HG03139 (cell line): ENCODE results near the gene SERAC1.
"Not testable (repeated sequence)": the region's sequence is repeated elsewhere in the genome, so short reads cannot be mapped to it uniquely, and the experiment has no call there.

ENCODE experiments used
- ATAC-seq: cut with Tn5 transposase; IDR thresholded peaks from one replicate; pipeline ENCODE4 v1.9.1; 2021; ENCODE audit not compliant: unreplicated experiment

SERAC1 gene

DNA sequence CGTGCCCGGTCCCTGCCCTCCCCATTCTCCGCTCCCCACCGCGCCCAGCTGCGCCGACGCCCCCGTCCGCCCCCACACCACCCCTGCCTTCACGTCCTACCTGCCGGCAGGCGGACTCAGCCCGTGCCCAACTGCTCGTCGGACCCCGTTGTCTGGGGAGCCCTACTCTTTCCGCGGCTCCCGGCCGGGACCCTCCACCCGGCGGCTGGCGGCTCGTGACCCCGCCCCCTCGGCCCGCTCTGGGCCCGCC lies at the start of gene SERAC1:
TSS of gene SERAC1 (minus strand) at position 223 of the 250 bp plus-strand sequence. CDS start 9,899 bp downstream, outside the sequence.
- ATAC-seq = no peak

DNA sequence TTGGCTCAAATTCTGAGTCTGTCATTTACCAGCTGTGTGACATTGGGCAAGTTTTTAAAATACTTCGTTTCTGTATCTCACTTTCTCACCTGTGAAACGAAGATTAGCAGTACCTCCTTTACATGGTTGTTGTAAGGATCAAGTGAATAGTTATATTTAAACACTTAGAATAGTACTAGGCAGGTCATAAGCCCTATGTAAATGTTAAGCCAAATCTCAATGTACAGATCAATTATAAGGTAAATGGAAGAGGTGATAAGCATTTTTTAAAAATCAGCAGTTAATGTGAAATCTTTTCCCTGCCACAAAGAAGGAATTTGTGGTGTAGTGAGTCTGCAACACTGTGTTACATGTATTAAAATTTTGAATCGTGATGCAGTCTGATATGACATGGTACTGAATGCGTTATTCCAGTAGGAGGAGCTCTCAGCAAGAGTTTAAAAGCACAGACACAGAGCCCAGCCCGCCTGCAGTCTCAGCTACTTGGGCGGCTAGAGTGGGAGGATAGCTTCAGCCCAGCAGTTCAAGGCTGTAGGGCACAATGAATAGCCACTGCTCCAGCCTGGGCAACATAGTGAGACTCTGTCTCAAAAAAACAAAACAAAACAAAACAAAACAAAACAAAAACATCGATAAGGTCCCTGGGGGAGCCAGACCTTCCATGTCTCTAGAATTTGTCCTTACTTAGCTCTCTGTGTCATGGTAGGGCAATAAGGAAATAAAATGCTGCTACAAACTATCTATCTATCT lies 46.0 kb upstream of the SERAC1 start:
- ATAC-seq = peak; percentile 92

DNA sequence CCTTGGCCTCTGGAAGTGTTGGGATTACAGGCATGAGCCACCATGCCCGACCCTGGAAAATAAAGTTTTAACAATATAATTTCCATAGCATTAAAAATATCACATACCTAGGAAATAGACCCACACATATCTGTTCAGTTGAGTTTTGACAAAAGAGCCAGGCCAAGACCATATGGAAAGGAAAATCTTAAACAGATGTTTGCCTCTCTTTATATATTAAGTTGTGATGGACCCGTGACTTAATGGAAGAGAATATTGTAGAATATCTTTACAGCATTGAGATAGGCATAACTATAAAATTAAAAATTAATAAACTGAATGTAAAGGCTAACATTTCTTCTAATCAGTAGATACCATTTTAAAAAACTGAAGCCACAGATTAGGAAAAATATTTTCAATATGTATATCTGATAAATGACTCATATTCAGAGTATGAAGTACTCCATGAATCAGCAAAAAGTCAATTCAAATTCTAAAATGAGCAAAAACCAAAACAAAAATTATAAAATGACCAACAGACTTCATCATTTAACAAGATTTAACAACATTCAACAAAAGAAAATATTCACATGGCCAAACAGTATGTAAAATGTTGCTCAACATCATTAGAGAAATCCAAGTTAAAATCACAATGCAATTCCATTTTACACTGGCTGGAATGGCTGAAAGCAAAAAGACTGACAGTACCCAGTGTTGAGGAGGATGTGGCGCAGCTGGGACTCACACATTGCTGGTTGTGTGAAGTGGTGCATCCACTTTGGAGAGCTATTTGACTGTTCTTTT lies 43.4 kb upstream of the SERAC1 start:
- ATAC-seq = no peak

DNA sequence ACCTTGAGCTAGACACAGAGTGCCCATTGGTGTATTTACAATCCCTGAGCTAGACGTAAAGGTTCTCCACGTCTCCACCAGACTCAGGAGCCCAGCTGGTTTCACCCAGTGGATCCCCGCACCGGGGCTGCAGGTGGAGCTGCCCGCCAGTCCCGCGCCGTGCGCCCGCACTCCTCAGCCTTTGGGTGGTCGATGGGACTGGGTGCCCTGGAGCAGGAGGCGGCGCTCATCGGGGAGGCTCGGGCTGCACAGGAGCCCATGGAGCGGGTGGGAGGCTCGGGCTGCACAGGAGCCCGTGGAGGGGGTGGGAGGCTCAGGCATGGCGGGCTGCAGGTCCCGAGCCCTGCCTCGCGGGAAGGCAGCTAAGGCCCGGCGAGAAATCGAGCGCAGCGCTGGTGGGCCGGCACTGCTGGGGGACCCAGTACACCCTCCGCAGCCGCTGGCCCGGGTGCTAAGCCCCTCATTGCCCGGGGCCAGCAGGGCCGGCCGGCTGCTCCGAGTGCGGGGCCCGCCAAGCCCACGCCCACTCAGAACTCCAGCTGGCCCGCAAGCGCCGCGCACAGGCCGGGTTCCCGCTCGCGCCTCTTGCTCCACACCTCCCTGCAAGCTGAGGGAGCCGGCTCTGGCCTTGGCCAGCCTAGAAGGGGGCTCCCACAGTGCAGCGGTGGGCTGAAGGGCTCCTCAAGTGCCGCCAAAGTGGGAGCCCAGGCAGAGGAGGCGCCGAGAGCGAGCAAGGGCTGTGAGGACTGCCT lies 41.7 kb upstream of the SERAC1 start:
- ATAC-seq = not testable (repeated sequence)

DNA sequence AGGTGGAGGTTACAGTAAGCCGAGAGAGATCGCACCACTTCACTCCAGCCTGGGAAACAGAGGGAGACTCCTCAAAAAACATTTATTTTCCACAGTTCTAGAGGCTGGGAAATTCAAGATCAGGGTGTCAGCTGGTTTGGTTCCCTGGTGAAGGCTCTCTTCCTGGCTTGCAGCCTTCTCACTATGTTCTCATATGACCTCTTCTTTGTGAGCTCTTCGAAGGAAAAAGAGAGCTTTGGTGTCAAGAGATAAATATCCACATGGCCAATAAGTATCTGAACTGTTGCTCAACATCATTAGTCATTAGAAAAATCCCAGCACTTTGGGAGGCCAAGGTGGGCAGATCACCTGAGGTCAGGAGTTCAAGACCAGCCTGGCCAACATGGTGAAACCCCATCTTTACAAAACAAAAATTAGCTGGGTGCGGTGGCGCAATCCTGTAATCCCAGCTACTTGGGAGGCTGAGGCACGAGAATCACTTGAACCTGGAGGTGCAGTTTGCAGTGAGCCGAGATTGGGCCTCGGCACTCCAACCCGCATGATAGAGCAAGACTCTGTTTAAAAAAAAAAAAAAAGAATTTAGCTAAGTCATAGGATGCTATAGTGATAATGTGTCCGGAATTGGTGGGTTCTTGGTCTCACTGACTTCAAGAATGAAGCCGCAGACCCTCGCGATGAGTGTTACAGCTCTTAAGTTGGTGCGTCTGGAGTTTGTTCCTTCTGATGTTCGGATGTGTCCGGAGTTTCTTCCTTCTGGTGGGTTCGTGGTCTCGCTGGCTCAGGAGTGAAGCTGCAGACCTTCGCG lies 40.4 kb upstream of the SERAC1 start:
- not testable (repeated sequence) for ATAC-seq

DNA sequence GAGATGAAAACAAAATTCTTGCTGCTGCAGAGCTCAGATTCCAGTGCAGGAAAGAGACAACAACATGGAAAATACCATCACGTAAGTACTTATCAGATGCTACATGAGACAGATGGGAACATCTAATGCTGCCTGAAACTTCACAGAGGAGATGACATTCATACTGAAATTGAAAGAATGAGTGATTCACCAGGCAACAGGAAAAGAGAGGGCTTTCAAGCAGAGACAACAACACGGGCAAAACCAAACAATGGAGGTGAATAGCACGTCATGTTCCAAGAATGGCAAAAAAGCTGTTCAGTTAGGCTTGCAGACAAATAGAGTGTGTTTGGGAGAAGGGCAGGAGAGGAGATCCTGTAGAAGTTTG lies 39.3 kb upstream of the SERAC1 start:
- ATAC-seq = peak; percentile 86

DNA sequence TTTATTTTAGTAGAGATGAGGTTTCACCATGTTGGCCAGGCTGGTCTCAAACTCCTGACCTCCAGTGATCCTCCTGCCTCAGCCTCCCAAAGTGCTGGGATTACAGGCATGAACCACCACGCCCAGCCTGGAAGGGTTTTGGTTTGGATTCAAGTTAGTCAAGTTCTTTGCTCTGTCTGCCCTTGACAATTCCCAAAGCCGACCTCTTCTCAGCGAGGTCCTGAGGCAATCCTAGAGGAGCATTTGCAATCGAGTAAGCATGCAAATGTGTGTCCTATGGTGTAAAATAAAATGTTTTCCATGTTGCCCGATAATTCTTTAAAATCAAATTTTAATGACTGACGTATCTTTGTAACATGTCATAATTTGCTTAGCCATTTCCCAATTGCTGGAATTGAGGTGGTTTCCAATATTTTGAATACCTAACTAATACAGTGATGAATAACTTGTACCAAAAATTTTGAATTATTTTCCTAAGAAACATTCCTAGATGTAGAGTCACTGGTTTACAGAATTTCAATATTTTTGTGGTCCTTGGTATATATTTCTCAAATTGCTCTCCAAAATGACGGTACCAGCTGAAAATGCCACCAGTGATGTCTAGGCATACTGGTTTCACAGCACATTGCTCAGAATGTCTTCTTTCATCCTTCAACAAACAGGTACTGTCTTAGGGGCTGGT lies 38.8 kb upstream of the SERAC1 start:
- ATAC-seq = no peak

DNA sequence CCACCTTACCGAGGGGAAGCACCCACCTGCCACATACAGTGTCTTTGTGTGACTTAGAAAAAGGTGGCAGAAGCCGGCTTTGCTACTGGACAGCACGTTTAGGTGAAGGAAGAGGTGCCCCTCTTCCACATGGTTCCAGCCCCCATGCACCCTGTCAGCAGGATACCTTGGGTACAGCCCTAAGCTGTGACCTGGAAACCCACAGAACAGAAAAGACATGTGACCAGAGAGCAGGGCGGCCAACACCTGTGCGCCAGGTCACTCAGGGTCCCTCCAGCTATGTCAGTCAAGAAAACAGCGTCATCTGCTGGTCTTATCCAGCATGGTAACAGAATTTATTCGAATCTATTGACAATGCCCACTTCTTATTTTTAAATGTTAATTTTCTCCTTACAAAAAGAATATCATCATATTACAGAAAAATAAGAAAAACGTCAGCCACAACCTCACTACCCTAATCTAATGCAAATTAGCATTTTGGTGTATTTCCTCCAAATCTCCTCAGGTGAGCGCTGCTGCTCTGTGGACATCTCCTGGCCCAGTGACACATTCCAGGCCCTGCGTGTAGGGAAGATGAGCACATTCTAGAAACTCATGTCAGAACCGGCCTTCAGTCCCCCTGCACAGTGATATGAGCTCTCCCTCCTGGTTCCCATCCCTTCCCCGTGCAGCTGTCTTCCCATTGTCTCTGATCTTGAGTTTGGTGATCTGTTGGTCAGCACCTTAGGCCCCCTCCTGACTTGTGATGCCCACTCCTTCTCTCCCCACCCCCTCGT lies 37.3 kb upstream of the SERAC1 start:
- ATAC-seq = no peak

DNA sequence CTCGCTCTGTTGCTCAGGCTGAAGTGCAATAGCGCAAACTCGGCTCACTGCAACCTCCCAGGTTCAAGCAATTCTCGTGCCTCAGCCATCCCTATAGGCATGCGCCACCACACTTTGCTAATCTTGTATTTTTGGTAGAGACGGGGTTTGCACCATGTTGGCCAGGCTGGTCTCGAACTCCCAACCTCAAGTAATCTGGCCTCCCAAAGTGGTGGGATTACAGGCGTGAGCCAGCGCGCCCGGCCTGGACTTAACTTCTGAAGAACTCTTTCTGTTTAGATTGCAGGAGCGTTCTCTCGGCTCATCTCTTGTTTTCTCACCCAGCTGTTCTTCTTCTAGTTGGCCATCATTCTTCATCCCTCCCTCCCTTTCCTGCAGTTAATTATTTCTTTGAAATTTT lies 30.4 kb upstream of the SERAC1 start:
- ATAC-seq = no peak

DNA sequence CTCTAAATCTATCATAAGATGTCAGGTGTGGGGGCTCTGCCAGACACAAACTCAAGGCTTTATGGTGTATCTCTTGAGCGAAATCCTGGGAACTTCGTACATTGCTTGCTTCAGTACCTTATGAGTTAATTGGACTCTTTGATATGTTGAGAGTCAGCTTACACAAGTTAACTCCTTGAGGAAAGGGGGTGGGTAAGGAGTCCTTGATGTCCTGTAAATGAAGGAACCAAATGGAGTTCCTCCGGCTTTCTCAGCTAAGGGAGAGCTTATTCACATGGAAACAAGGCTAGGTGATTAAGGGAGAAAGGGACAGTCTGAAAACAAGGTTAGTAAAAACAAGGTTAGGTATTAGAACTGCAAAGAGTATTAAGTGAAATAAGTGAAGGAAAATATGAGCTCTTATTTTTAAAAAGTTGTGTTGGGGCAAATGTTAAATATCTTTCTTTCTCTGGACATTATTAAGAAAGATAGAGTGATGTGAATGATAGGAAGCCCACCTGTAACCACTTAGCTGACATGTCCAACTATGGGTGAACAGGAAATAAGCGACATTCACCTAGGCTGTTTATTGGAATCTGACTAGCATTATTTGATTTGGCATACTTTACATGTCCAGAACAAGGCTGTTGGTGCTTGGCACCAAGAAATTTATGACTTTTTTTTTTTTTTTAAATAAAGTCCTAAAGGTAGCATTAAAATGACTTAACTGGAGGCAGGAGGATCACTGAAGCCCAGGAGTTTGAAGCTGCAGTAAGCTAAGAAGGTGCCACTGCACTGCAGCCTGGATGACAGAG lies 26.6 kb upstream of the SERAC1 start:
- ATAC-seq = no peak

DNA sequence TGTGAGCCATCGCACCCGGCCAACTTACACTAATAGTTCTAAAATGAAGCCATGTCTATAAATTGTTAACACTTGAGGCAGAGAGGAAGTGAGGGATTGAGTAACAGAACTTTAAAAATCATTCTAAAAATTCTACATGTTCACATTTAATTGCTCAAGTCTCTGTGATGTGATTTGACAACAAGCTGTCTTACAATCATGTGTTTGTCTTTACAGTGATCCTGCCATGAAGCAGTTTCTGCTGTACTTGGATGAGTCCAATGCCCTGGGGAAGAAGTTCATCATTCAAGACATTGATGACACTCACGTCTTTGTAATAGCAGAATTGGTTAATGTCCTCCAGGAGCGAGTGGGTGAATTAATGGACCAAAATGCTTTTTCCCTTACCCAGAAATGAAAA lies 23.7 kb upstream of the SERAC1 start:
- ATAC-seq = no peak

DNA sequence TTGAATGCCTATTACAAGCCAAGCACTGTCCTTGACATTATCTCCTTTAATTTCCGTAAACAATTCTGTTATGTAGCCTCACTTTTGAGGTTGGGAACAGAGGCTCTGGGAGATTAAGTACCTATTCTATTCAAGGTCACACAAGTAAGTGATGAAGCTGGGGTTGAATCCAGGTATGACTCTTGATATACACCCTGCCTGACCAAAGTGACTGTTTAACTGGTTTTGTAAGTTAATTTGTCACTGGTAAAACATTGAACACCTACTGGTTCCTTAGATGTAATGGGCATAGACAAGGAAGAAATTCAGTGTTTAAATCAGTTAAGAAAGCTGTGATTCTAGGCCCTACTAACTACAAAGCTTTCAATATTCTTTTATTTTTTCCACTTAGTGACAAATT lies 23.0 kb upstream of the SERAC1 start:
- ATAC-seq = no peak

DNA sequence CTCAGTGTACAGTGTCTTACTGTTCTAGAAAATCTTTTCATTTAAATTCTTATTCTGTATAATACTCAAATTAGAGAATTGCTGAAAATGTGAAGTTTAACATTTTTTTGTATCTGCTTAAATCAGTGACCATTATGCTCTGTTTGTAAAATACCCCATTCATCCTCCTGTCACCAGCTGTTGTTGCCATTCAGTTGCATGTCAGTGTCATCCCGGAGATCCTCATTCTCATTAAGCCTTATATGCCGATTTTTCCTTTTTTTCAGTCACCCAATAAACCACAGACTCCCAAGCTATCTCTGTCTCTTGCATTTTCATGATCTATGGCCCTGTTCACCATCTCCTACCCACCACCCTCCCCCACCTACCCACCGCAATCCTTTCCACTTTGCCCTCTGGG lies 20.5 kb upstream of the SERAC1 start:
- ATAC-seq = no peak

DNA sequence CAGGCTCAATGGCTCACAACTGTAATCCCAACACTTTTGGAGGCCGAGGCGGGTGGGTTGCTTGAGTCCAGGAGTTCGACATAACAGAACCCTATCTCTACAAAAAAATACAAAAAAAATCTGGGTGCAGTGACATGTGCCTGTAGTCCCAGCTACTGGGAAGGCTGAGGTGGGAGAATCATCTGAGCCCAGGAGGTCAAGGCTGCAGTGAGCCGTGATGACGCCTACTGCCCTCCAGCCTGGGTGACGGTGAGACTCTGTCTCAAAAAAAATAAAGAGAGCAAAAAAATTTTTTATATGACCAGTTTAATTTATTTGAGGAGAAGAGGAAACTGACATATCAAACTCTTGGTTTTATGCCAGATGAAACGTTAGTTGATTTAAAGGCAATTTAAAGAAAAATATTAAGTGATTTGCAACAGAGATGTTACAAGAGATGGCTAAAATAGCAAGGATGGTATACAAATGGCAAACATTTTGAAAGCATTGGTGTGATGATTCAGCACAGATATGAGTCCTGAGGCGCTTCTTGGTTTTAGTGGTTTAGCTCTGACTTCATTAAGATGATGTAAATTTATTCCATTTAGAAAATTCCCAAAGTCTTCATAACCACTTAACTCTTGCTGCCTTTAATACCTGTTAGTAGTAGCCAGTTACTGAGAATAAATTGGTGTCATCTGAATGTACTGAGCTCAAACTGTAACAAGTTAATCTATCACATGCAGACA lies 17.8 kb upstream of the SERAC1 start:
- ATAC-seq = no peak

DNA sequence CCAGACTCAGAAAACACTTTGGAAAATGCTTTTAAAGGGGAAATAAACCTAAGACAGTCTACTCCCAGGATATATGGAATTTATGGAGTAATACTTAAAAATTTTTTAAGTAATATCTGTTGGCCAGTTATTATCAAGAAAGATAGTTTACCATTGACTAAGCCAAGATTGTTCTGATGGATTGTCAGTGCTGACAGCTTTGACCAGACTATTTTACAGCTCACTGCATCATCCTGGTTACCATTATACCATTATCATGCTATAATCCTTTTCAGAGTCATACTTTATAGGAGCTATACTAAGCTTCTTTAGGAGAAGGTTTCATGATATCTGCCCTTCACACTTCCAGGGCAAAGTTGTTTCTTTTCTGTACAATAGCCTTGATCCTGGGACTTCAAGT lies 16.5 kb upstream of the SERAC1 start:
- no peak for ATAC-seq

DNA sequence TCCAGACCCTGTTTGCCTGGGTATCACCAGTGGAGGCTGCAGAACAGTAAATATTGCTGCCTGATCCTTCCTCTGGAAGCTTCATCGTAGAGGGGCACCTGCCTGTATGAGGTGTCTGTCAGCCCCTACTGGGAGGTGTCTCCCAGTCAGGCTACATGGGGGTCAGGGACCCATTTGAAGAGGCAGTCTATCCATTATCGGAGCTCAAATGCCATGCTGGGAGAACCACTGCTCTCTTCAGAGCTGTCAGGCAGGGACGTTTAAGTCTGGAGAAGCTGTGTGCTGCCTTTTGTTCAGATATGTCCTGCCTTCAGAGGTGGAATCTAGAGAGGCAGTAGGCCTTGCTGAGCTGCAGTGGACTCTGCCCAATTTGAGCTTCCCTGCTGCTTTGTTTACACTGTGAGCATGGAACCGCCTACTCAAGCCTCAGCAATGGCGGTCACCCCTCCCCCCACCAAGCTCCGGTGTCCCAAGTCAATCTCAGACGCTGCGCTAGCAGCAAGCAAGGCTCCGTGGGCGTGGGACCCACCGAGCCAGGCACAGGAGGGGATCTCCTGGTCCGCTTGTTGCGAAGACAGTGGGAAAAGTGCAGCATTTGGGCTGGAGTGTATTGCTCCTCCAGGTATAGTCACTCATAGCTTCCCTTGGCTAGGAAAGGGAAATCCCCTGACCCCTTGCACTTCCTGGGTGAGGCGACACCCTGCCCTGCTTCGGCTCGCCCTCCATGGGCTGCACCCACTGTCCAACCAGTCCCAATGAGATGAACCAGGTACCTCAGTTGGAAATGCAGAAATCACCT lies 15.3 kb upstream of the SERAC1 start:
- ATAC-seq = not testable (repeated sequence)

DNA sequence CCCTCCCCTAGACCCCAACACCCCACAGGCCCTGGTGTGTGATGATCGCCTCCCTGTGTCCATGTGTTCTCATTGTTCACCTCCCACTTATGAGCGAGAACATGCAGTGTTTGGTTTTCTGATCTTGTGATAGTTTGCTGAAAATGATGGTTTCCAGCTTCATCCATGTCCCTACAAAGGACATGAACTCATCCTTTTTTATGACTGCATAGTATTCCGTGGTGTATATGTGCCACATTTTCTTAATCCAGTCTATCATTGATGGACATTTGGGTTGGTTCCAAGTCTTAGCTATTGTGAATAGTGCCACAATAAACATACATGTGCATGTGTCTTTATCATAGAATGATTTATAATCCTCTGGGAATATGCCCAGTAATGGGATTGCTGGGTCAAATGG lies 9.7 kb upstream of the SERAC1 start:
- ATAC-seq = not testable (repeated sequence)

DNA sequence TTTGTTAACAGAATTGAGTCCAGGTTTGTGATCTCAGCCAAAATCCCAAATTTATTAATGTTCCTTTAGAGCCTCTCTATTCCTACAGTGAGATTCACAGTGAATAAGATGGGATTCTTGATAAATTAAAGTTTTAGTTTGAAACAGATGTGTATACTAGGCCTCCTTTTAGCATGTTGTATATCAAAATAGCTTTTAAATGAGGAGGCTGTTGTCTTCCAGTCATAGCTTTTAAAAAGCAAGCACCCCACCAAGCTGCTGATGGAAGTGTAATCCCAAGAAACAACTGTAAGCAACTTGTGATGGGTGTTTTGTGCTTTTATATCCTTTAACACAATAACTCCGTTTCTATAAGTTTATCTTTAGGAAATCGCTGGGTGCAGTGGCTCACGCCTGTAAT lies 7.0 kb upstream of the SERAC1 start:
- no peak for ATAC-seq
